ENCODE results near the gene MAN1C1. TPM values are rescaled to one million over a fixed set of nuclear protein-coding genes. Genes with fewer than 3 reads are reported as not detected.

Gene MAN1C1
- total and polyA plus RNA-seq, 7 donors = 1.8 to 6.7 (median 2.0) TPM

GRCh38 chr1:25649505-25650288 is 33.1 kb downstream of the MAN1C1 start:
- no peak for DNase-seq
- Histone ChIP-seq H3K27me3 (ENCODE audit: insufficient read depth in 3 of 3, low read length in 2 of 3) (no peaks in the 10 kb centered on the region), H3K9me3 (no peaks in the 10 kb centered on the region), H3K36me3 (ENCODE audit: insufficient read depth in 1 of 2, low read depth in 1 of 2) (no peaks in the 10 kb centered on the region), H3K27ac (no peak overlapping the region), H3K4me1 (peaks cover 25% of the 10 kb centered on the region), H3K4me3 (no peak overlapping the region)
- intact Hi-C loops (cut with DNase I) = no loop called here
- no peak for TF ChIP-seq CTCF (IDR thresholded peaks at IDR 0.05)
- no peak for ATAC-seq
- whole genome bisulfite sequencing, 3 donors = 88 to 89% (median 89%) methylated on average over 11 of the region's 11 CpGs

- H3K27ac ChIP-seq = no peak overlapping the region
- no peak for DNase-seq
- 85 to 86% (median 86%) methylated on average over 5 of the region's 5 CpGs for WGBS, 3 donors
- H3K9me3 ChIP-seq = no peaks in the 10 kb centered on the region
- no peak overlapping the region for H3K4me3 ChIP-seq
- H3K36me3 ChIP-seq (ENCODE audit: insufficient read depth in 1 of 2, low read depth in 1 of 2) = no peaks in the 10 kb centered on the region
- no peak for ATAC-seq
- H3K27me3 ChIP-seq (ENCODE audit: insufficient read depth in 3 of 3, low read length in 2 of 3) = no peaks in the 10 kb centered on the region
- H3K4me1 ChIP-seq = peaks cover 25% of the 10 kb centered on the region
- intact Hi-C loops (cut with DNase I) = no loop called here
- TF ChIP-seq CTCF (IDR thresholded peaks at IDR 0.05) = no peak
These were observed 33.6 kb downstream of the MAN1C1 start for GRCh38 chr1:25650289-25650576.

- no peaks in the 10 kb centered on the region for H3K9me3 ChIP-seq
- TF ChIP-seq CTCF (IDR thresholded peaks at IDR 0.05) = no peak
- intact Hi-C loops (cut with DNase I) = no loop called here
- H3K36me3 ChIP-seq (ENCODE audit: insufficient read depth in 1 of 2, low read depth in 1 of 2) = no peaks in the 10 kb centered on the region
- peaks cover 25% of the 10 kb centered on the region for H3K4me1 ChIP-seq
- H3K27ac ChIP-seq = peak overlapping the region; percentile 59
- no peaks in the 10 kb centered on the region for H3K27me3 ChIP-seq (ENCODE audit: insufficient read depth in 3 of 3, low read length in 2 of 3)
- H3K4me3 ChIP-seq = no peak overlapping the region
- DNase-seq (no peak), ATAC-seq (peak; percentile 25 to 45 (median 40))
- 53 to 86% (median 59%) methylated on average over 8 of the region's 8 CpGs for WGBS, 3 donors
These were observed 34.5 kb downstream of the MAN1C1 start for GRCh38 chr1:25651036-25651640.

GRCh38 chr1:25651824-25652741 is 35.5 kb downstream of the MAN1C1 start:
- Histone ChIP-seq H3K27ac (peak overlapping the region; percentile 59), H3K36me3 (ENCODE audit: insufficient read depth in 1 of 2, low read depth in 1 of 2) (no peaks in the 10 kb centered on the region), H3K27me3 (ENCODE audit: insufficient read depth in 3 of 3, low read length in 2 of 3) (no peaks in the 10 kb centered on the region), H3K4me3 (no peak overlapping the region), H3K9me3 (no peaks in the 10 kb centered on the region), H3K4me1 (peaks cover 25% of the 10 kb centered on the region)
- intact Hi-C loops (cut with DNase I) = no loop called here
- no peak for TF ChIP-seq CTCF (IDR thresholded peaks at IDR 0.05)
- ATAC-seq = peak; percentile 65 to 91 (median 88)
- DNase-seq = peak; percentile 40 to 82
- WGBS, 3 donors = 53 to 55% (median 54%) methylated on average over 12 of the region's 12 CpGs

Measured in psoas muscle (tissue), 8 donors.